GM12878 (cell line): ENCODE measurements around the gene ZNF783. TPM values are rescaled to one million over a fixed set of nuclear protein-coding genes. Genes with fewer than 3 reads are reported as not detected.

ENCODE experiments used
- ATAC-seq: fragments of 200-7000 bp; cut with Tn5 transposase; 3 replicates; pipeline ENCODE4 v1.9.1; 2020; ENCODE audit warnings: mild to moderate bottlenecking, moderate library complexity
- BruUV-seq: library from RNA; stranded (reverse); fragments of 400-500 nt; replicated peaks from 2 replicates; lab custom pipeline; 2021; lab: Mats Ljungman, UMichigan
- CTCF ChIA-PET: fragments of 300-600 bp; sonication (Branson Sonifier 250); formaldehyde crosslinking; extraction: SDS; loops from one replicate; lab custom pipeline; 2021; ENCODE audit warnings: inconsistent platforms; lab: Yijun Ruan, JAX
- POLR2A ChIA-PET: fragments of 350-600 bp; formaldehyde crosslinking; extraction: SDS; loops from one replicate; lab custom pipeline; 2021; ENCODE audit warnings: inconsistent platforms; lab: Charles Lee
- RAD21 ChIA-PET: fragments of 300-600 bp; sonication (Branson Sonifier 250); formaldehyde crosslinking; loops from one replicate; lab custom pipeline; 2023; ENCODE audit warnings: antibody characterized with exemption; ENCODE audit not compliant: unreplicated experiment; lab: Charles Lee
- SMC1A ChIA-PET: fragments of 300-600 bp; sonication (Branson Sonifier 250); formaldehyde crosslinking; loops from one replicate; lab custom pipeline; 2023; ENCODE audit not compliant: unreplicated experiment, uncharacterized antibody; lab: Charles Lee
- DNase-seq: peaks from one replicate; pipeline ENCODE4 v3.0.0-alpha.2; 2011; ENCODE audit warnings: low read depth, low spot score
- FAIRE-seq: peaks from 3 replicates; lab custom pipeline; 2011; peaks lifted over from hg19 to GRCh38; lab: Jason Lieb, UNC
- H2AFZ ChIP-seq: 2 replicates; pipeline ENCODE4 v1.6.0; 2011; ENCODE audit warnings: low read depth, low read length, control low read depth; ENCODE audit not compliant: control insufficient read depth
- H3K27ac ChIP-seq: 2 replicates; pipeline ENCODE4 v1.5.1; 2011; ENCODE audit warnings: control low read depth; ENCODE audit not compliant: control insufficient read depth, insufficient read depth
- H3K27me3 ChIP-seq, 2 experiments: replicated peaks in 1 of 2; 2 replicates each; pipeline versions ENCODE4 v1.6.0 to v1.6.1; 2011; ENCODE audit warnings: low read length in 1 of 2; ENCODE audit not compliant: control insufficient read depth in 2 of 2, insufficient read depth in 2 of 2
- H3K36me3 ChIP-seq, 2 experiments: 2 replicates each; pipeline ENCODE4 v1.5.1; 2011; ENCODE audit warnings: low read length in 1 of 2; ENCODE audit not compliant: control insufficient read depth in 2 of 2, insufficient read depth in 2 of 2
- H3K4me1 ChIP-seq: 2 replicates; pipeline ENCODE4 v1.6.1; 2011; ENCODE audit warnings: mild to moderate bottlenecking, low read length, moderate library complexity, mixed read lengths; ENCODE audit not compliant: control insufficient read depth, insufficient read depth
- H3K4me2 ChIP-seq: 2 replicates; pipeline ENCODE4 v1.6.0; 2011; ENCODE audit warnings: control low read depth; ENCODE audit not compliant: control insufficient read depth, insufficient read depth
- H3K4me3 ChIP-seq: fragments of 200-600 bp; sonication (generic); 2 replicates; pipeline ENCODE4 v1.5.1; 2016
- H3K79me2 ChIP-seq: 2 replicates; pipeline ENCODE4 v1.6.0; 2011; ENCODE audit warnings: low read length; ENCODE audit not compliant: control insufficient read depth, insufficient read depth
- H3K9ac ChIP-seq: 2 replicates; pipeline ENCODE4 v1.8.0; 2011; ENCODE audit warnings: low read length, control low read depth, mixed read lengths; ENCODE audit not compliant: control insufficient read depth, insufficient read depth
- H3K9me3 ChIP-seq: replicated peaks from 3 replicates; pipeline ENCODE4 v1.5.1; 2011; ENCODE audit warnings: mild to moderate bottlenecking, low read length; ENCODE audit not compliant: control insufficient read depth, insufficient read depth
- H4K20me1 ChIP-seq: 2 replicates; pipeline ENCODE4 v1.6.0; 2011; ENCODE audit not compliant: control insufficient read depth, insufficient read depth
- BHLHE40 ChIP-seq, 2 experiments: fragments of 450-650 bp in 1 of 2; IDR thresholded peaks; 2 replicates each; pipeline ENCODE4 v1.6.1; 2011 to 2017; ENCODE audit warnings: low read depth in 2 of 2, borderline replicate concordance in 1 of 2, improper control_type of control experiment in 1 of 2, low read length in 1 of 2, mild to moderate bottlenecking in 1 of 2
- CHD4 ChIP-seq: fragments of 200-600 bp; sonication (generic); IDR thresholded peaks from 2 replicates; pipeline ENCODE4 v1.6.1; 2016; ENCODE audit warnings: mild to moderate bottlenecking
- CREB1 ChIP-seq: IDR thresholded peaks from 2 replicates; pipeline ENCODE4 v1.6.1; 2012; ENCODE audit warnings: low read depth, mild to moderate bottlenecking, inconsistent platforms
- CREM ChIP-seq: IDR thresholded peaks from 2 replicates; pipeline ENCODE4 v1.6.1; 2014; ENCODE audit warnings: antibody characterized with exemption, low read depth
- KLF5 ChIP-seq: fragments of 450-650 bp; IDR thresholded peaks from 2 replicates; pipeline ENCODE4 v1.6.1; 2014; ENCODE audit warnings: mild to moderate bottlenecking; ENCODE audit not compliant: partially characterized antibody
- MTA3 ChIP-seq: IDR thresholded peaks from 2 replicates; pipeline ENCODE4 v1.6.1; 2012; ENCODE audit warnings: low read length, inconsistent platforms, borderline replicate concordance
- PAX5 ChIP-seq: IDR thresholded peaks from 2 replicates; pipeline ENCODE4 v1.6.1; 2011; ENCODE audit warnings: low read depth, low read length, borderline replicate concordance
- POLR2A ChIP-seq: IDR thresholded peaks from 2 replicates; pipeline ENCODE4 v1.6.1; 2011; ENCODE audit warnings: low read depth, mild to moderate bottlenecking, low read length
- RAD21 ChIP-seq: IDR thresholded peaks from 2 replicates; pipeline ENCODE4 v1.6.1; 2011; ENCODE audit warnings: mild to moderate bottlenecking, low read depth, low read length, moderate library complexity; ENCODE audit not compliant: insufficient read depth
- WRNIP1 ChIP-seq: IDR thresholded peaks from 2 replicates; pipeline ENCODE4 v1.6.1; 2011; ENCODE audit warnings: low read depth, low read length, improper control_type of control experiment, borderline replicate concordance
- ZNF217 ChIP-seq: fragments of 450-650 bp; IDR thresholded peaks from 2 replicates; pipeline ENCODE4 v1.6.1; 2017; ENCODE audit warnings: antibody characterized with exemption, mild to moderate bottlenecking
- WGBS: methylation state at CpG from one replicate; pipeline ENCODE4 v1.1.6; 2016; ENCODE audit warnings: low lambda C conversion rate; ENCODE audit not compliant: insufficient replicate concordance, insufficient coverage; ENCODE audit errors: missing lambda C conversion rate; 5-methylcytosine and 5-hydroxymethylcytosine counted together
- in situ Hi-C: fragments of 300-500 bp; cut with MboI; formaldehyde crosslinking; loops from 9 replicates; pipeline ENCODE4 v1.14.3; 2018; ENCODE audit warnings: mixed read lengths
- intact Hi-C: fragments of 100-400 bp; cut with micrococcal nuclease; formaldehyde crosslinking; loops from one replicate; pipeline ENCODE4 v1.14.2; 2022; ENCODE audit not compliant: unreplicated experiment
- polyA plus RNA-seq, 11 experiments: library from polyadenylated mRNA; depleted of rRNA in 4 of 11; unstranded in 6 of 11; stranded (reverse) in 5 of 11; fragments of >200 nt; fragmentation: Nextera tagmentation in 4 of 11; fragmentation: Illumina TruSeq in 1 of 11; extraction: Ambion mirVana in 4 of 11; extraction: Trizol in 1 of 11; gene quantifications; 1 replicate in 1 of 11; 2 replicates in 10 of 11; pipeline versions ENCODE4 v1.2.1 to v1.2.3, GENCODE V29; 2011 to 2016; ENCODE audit warnings: inconsistent platforms in 2 of 11, missing spikeins in 2 of 11, low read depth in 1 of 11
- total RNA-seq, 4 experiments: library from RNA; depleted of rRNA in 3 of 4; stranded (reverse); fragments of >200 nt in 3 of 4; fragmentation: Illumina TruSeq in 1 of 4; extraction: Trizol in 1 of 4; gene quantifications; 2 replicates each; pipeline versions ENCODE4 v1.2.1 to v1.2.3, GENCODE V29; 2013 to 2021
- TF ChIP-seq, protein P1 (sequence below): IDR thresholded peaks from 2 replicates; pipeline ENCODE4 v1.6.1; 2012; ENCODE audit warnings: low read depth, low read length, improper control_type of control experiment
- TF ChIP-seq, protein P2 (sequence below): IDR thresholded peaks from 2 replicates; pipeline ENCODE4 v1.6.1; 2011; ENCODE audit warnings: borderline replicate concordance, low read depth, mild to moderate bottlenecking, moderate library complexity, mixed read lengths, low read length; ENCODE audit not compliant: insufficient read depth; ENCODE audit errors: extremely low read length

Gene ZNF783
- total and polyA plus RNA-seq, 10 of the 15 experiments (the other 5 are each of a cell fraction or from before 2014, with no cell fraction given), result 2.0 to 14.4 (median 6.4) TPM

DNA sequence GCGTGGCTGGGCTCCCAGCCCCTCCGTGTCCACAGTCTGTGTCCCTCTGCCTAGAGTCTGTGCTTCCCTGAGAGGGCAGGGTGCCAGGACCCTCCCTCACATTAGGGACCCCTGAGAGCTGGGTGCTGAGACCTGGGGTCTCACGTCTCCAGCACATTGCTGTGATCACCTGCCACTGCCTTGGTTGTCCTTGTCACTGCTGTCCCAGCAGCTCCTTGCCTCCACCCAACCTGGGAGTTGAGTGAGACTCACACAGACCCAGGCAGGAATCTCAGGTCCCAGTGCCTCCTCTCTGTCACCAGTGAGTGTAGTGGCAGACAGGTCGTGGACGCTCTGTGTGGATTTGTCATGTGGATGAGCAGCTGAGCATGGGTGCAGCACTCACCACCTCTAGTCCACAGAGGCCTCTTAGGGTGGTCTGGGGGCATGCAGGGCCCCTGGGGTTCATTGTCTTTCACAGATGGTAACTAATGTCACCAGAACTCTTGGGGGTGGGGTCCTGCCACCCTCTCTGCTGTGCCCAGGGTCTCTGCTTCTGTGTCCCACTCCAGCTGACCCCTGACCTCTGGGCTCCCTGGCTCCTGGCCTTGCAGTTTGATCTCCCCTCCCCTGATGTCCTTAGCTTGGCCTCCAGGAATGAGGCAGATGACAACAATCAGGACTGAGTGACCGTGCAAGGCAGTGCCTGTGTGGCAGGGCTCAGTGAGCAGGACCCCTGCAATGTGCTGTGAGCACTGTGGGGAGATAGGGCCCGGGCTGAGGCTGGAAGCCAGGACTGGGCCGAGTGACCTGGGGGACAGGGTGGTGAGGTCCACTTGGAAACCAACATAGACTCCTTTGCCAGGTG lies 18.9 kb downstream of the ZNF783 start:
- Histone ChIP-seq H3K9ac (no peak overlapping the region), H3K4me3 (no peak overlapping the region)

DNA sequence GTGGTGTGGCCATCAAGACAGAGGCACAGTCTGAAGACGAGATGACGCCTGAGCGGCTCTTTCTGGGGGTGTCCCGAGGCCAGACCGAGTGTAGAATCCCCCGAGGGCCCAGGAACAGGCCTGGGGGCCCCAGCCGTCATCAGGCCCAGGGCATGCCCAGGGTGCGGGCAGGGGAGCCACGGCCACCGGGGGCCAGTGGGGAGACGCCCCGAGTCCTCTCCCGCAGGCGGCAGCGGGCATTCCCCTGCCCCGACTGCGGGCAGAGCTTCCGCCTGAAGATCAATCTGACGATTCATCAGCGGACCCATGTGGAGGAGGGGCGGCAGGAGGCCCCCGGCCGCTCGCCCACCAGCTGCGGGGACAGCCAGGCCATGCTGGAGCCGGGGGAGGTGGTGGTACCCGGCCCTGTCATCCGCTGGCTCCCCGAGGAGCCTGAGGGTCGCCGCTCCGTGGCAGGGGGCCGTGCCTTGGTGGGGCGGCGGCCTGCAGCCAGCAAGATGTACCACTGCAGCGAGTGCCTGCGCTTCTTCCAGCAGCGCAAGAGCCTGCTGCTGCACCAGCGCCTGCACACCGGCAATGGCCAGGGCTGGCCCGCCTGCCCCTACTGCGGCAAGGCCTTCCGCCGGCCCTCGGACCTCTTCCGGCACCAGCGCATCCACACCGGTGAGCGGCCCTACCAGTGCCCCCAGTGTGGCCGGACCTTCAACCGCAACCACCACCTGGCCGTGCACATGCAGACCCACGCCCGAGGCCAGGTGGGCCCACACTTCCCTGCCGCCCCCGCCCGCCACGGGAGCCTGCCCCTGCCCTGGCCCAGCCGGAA lies 19.7 kb downstream of the ZNF783 start:
- 94% methylated on average over 46 of the region's 59 CpGs for WGBS
- H3K79me2 ChIP-seq, result no peaks in the 10 kb centered on the region
- CTCF ChIA-PET, result no interaction called here
- no peaks in the 10 kb centered on the region for H3K27me3 ChIP-seq
- H3K4me3 ChIP-seq, result no peak overlapping the region
- no peak overlapping the region for H3K27ac ChIP-seq
- in situ Hi-C loops (no loop called here), intact Hi-C loops (no loop called here)
- H3K9me3 ChIP-seq, result no peaks in the 10 kb centered on the region
- RAD21 ChIA-PET, result no interaction called here
- H2AFZ ChIP-seq, result no peak overlapping the region
- DNase-seq (no peak), FAIRE-seq (no peak), ATAC-seq (no peak)
- H3K36me3 ChIP-seq, result peaks cover 4 to 12% of the 10 kb centered on the region in 2 experiments
- peaks cover 12% of the 10 kb centered on the region for H3K4me1 ChIP-seq
- BruUV-seq, result no TSS peak
- POLR2A ChIA-PET, result no interaction called here
- H4K20me1 ChIP-seq, result no peaks in the 10 kb centered on the region
- H3K4me2 ChIP-seq, result no peak overlapping the region
- SMC1A ChIA-PET, result no interaction called here
- H3K9ac ChIP-seq, result no peak overlapping the region
- TF ChIP-seq CREM (no peak), WRNIP1 (no peak), KLF5 (no peak), RAD21 (no peak), MTA3 (no peak), ZNF217 (no peak), CREB1 (no peak), BHLHE40 (IDR thresholded peaks at IDR 0.05; ENCODE audit: borderline replicate concordance in 1 of 2, low read depth in 2 of 2, low read length in 1 of 2) (no peak)
- TF ChIP-seq, protein P1, sequence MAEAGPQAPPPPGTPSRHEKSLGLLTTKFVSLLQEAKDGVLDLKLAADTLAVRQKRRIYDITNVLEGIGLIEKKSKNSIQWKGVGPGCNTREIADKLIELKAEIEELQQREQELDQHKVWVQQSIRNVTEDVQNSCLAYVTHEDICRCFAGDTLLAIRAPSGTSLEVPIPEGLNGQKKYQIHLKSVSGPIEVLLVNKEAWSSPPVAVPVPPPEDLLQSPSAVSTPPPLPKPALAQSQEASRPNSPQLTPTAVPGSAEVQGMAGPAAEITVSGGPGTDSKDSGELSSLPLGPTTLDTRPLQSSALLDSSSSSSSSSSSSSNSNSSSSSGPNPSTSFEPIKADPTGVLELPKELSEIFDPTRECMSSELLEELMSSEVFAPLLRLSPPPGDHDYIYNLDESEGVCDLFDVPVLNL, result no peak
- TF ChIP-seq, protein P2, sequence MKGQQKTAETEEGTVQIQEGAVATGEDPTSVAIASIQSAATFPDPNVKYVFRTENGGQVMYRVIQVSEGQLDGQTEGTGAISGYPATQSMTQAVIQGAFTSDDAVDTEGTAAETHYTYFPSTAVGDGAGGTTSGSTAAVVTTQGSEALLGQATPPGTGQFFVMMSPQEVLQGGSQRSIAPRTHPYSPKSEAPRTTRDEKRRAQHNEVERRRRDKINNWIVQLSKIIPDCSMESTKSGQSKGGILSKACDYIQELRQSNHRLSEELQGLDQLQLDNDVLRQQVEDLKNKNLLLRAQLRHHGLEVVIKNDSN, result no peak

More for the DNA sequence above, 18.9 kb downstream of the ZNF783 start:
- Histone ChIP-seq H3K27ac (no peak overlapping the region), H3K79me2 (no peaks in the 10 kb centered on the region), H3K4me1 (peaks cover 12% of the 10 kb centered on the region), H3K27me3 (no peaks in the 10 kb centered on the region), H3K9me3 (no peaks in the 10 kb centered on the region), H3K36me3 (peaks cover 8 to 12% of the 10 kb centered on the region in 2 experiments), H3K4me2 (no peak overlapping the region), H4K20me1 (no peaks in the 10 kb centered on the region), H2AFZ (no peak overlapping the region)
- BruUV-seq, result no TSS peak
- ChIA-PET POLR2A (no interaction called here), SMC1A (no interaction called here), RAD21 (no interaction called here), CTCF (no interaction called here)
- 90% methylated on average over 8 of the region's 8 CpGs for WGBS
- FAIRE-seq (no peak), ATAC-seq (no peak), DNase-seq (no peak)
- intact Hi-C loops, result no loop called here
- no peak for TF ChIP-seq CHD4
- TF ChIP-seq POLR2A, result peak; percentile 26; the same call in 1 of the 2 replicates
- no peak for TF ChIP-seq PAX5
- in situ Hi-C loops, result no loop called here
